Esophagus muscularis mucosa (tissue), 4 donors: ENCODE measurements around the gene GOLGA3. TPM values are rescaled to one million over a fixed set of nuclear protein-coding genes. Genes with fewer than 3 reads are reported as not detected.

Experiments used
- DNase-seq: peaks from one replicate; pipeline ENCODE4 v3.0.0-alpha.2; 2017; ENCODE audit errors: extremely low spot score
- H3K27ac ChIP-seq, 4 donors: fragments of 200-600 bp; sonication (generic); replicated peaks in 1 of 4; 1 replicate in 3 of 4; 2 replicates in 1 of 4; pipeline ENCODE4 v1.5.1; 2016 to 2019; ENCODE audit warnings: mild to moderate bottlenecking in 1 of 4
- H3K27me3 ChIP-seq, 4 donors: fragments of 200-600 bp; sonication (generic); one replicate each; pipeline versions ENCODE4 v1.5.1 to v1.6.0; 2016 to 2019
- H3K36me3 ChIP-seq, 4 donors: fragments of 200-600 bp; sonication (generic); one replicate each; pipeline ENCODE4 v1.5.1; 2016 to 2019
- H3K4me1 ChIP-seq, 4 donors: fragments of 200-600 bp; sonication (generic); one replicate each; pipeline ENCODE4 v1.5.1; 2016 to 2019
- H3K4me3 ChIP-seq, 4 donors: fragments of 200-600 bp; sonication (generic); 1 replicate in 2 of 4; 2 replicates in 2 of 4; pipeline ENCODE4 v1.5.1; 2016 to 2019; ENCODE audit warnings: mild to moderate bottlenecking in 4 of 4, moderate library complexity in 1 of 4
- H3K9me3 ChIP-seq, 4 donors: fragments of 200-600 bp; sonication (generic); 1 replicate in 3 of 4; 2 replicates in 1 of 4; pipeline ENCODE4 v1.5.1; 2016 to 2019
- EP300 ChIP-seq: sonication (generic); formaldehyde crosslinking; IDR thresholded peaks from one replicate; pipeline ENCODE4 v1.6.1; 2017; ENCODE audit warnings: antibody characterized with exemption
- POLR2A ChIP-seq: fragments of 450-650 bp; IDR thresholded peaks from one replicate; pipeline ENCODE4 v1.6.1; 2017; ENCODE audit warnings: antibody characterized with exemption, moderate library complexity, mild to moderate bottlenecking, low read depth
- POLR2AphosphoS5 ChIP-seq, 2 donors: sonication (generic); formaldehyde crosslinking; IDR thresholded peaks; one replicate each; pipeline ENCODE4 v1.6.1; 2017; ENCODE audit warnings: antibody characterized with exemption in 2 of 2
- WGBS: methylation state at CpG from one replicate; pipeline ENCODE4 v1.1.5; 2018; 5-methylcytosine and 5-hydroxymethylcytosine counted together
- intact Hi-C: fragments of 100-400 bp; cut with DNase I; formaldehyde crosslinking; loops from one replicate; pipeline ENCODE4 v1.15.1; 2023
- total RNA-seq, 4 donors: library from RNA; depleted of rRNA; stranded (reverse); fragments of >200 nt; gene quantifications; one replicate each; pipeline versions ENCODE4 v1.1.0 to v1.2.1, GENCODE V29; 2016
- TF ChIP-seq, protein P1 (sequence below), 3 experiments: fragments of 200-600 bp in 2 of 3; fragments of 450-650 bp in 1 of 3; sonication (generic) in 2 of 3; IDR thresholded peaks; one replicate each; pipeline ENCODE4 v1.5.1; 2017 to 2019; ENCODE audit warnings: antibody characterized with exemption in 3 of 3, mild to moderate bottlenecking in 2 of 3, moderate library complexity in 1 of 3

The GOLGA3 gene
- total RNA-seq, 4 donors from 2014 or later: 72.3 to 123 (median 93.4) TPM

DNA sequence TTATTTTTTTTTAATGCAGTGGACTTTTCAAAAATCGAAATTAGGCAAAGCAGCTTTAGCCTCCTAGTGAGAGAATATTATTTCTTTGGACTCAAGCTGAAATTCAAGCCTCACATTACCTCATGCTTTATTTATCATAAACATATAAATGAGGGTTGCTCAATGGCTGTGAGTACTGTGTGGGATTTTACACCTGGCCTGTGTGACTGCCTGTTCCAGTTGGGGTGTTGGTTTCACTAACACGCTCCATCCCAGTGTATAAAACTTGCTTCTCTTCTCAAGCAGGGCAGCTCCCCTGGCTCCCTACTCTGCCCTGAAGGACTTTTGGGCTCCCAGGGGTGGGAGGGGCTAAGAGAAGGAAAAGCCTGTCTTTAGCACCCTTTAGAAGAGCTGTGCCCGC is 82.1 kb downstream of the GOLGA3 start:
- H3K9me3 ChIP-seq: no peaks in the 10 kb centered on the region
- H3K27me3 ChIP-seq: no peaks in the 10 kb centered on the region
- no peaks in the 10 kb centered on the region for H3K4me1 ChIP-seq
- intact Hi-C loops: no loop called here
- no peak for DNase-seq
- H3K4me3 ChIP-seq: no peak overlapping the region
- peaks cover 93 to 100% (median 99%) of the 10 kb centered on the region in 4 donors for H3K36me3 ChIP-seq
- WGBS: 87% methylated on average over 3 of the region's 3 CpGs
- no peak overlapping the region for H3K27ac ChIP-seq
- TF ChIP-seq POLR2A (no peak), EP300 (no peak), POLR2AphosphoS5 (IDR thresholded peaks at IDR 0.05) (no peak)
- TF ChIP-seq, protein P1, sequence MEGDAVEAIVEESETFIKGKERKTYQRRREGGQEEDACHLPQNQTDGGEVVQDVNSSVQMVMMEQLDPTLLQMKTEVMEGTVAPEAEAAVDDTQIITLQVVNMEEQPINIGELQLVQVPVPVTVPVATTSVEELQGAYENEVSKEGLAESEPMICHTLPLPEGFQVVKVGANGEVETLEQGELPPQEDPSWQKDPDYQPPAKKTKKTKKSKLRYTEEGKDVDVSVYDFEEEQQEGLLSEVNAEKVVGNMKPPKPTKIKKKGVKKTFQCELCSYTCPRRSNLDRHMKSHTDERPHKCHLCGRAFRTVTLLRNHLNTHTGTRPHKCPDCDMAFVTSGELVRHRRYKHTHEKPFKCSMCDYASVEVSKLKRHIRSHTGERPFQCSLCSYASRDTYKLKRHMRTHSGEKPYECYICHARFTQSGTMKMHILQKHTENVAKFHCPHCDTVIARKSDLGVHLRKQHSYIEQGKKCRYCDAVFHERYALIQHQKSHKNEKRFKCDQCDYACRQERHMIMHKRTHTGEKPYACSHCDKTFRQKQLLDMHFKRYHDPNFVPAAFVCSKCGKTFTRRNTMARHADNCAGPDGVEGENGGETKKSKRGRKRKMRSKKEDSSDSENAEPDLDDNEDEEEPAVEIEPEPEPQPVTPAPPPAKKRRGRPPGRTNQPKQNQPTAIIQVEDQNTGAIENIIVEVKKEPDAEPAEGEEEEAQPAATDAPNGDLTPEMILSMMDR (IDR thresholded peaks at IDR 0.05): no peak

DNA sequence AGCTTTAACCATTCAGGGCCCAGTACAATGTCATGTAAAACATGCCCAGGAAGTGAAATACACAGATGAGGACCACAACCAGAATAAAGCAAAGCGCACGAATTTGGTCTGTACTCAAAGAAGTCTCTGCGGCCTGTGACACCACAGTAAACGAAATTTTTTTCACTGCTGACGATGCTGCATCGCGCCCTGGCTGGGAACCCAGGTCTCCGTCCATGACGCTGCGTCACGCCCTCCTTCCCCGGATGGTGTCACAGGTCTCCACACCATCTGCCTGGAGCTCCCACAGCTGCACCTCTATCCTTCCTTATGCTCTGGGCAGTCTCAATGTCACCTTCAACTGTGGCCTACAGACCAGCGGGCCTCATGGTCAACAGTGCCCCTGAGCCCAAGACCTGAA is 84.8 kb downstream of the GOLGA3 start:
- intact Hi-C loops: no loop called here
- no peaks in the 10 kb centered on the region for H3K27me3 ChIP-seq
- no peaks in the 10 kb centered on the region for H3K9me3 ChIP-seq
- no peak overlapping the region for H3K27ac ChIP-seq
- 88% methylated on average over 13 of the region's 13 CpGs for WGBS
- H3K4me3 ChIP-seq: no peak overlapping the region
- TF ChIP-seq EP300 (no peak), POLR2AphosphoS5 (IDR thresholded peaks at IDR 0.05) (no peak), POLR2A (no peak)
- TF ChIP-seq, protein P1 (IDR thresholded peaks at IDR 0.05): no peak
- DNase-seq: no peak
- peaks cover 92 to 100% (median 99%) of the 10 kb centered on the region in 4 donors for H3K36me3 ChIP-seq
- peaks cover 0 to 4% (median 0%) of the 10 kb centered on the region in 4 donors for H3K4me1 ChIP-seq

DNA sequence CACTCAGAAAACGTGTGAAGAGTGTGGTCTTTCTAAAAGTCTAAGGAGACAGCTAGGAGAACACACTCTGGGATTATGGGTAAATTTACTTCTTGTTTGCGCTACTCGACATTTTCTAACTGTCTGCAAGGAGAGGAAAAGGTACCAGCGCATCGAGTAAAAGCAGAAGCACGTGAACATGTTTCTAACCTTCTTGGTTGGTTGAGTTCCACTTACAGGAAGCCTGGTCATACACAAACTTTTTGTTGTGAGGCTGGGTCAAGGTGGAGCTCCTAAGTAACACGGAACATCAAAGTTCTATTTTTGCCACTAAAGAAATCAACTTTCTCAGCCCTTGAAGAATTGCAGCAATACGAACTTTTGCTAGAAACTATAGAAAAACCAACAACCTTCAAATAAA is 87.0 kb downstream of the GOLGA3 start:
- DNase-seq: no peak
- TF ChIP-seq POLR2A (no peak), EP300 (no peak), POLR2AphosphoS5 (IDR thresholded peaks at IDR 0.05) (no peak)
- TF ChIP-seq, protein P1 (IDR thresholded peaks at IDR 0.05): no peak
- no peak overlapping the region for H3K4me3 ChIP-seq
- no peaks in the 10 kb centered on the region for H3K9me3 ChIP-seq
- intact Hi-C loops: no loop called here
- H3K27me3 ChIP-seq: no peaks in the 10 kb centered on the region
- peaks cover 87 to 100% (median 99%) of the 10 kb centered on the region in 4 donors for H3K36me3 ChIP-seq
- 84% methylated on average over 8 of the region's 8 CpGs for WGBS
- H3K4me1 ChIP-seq: peaks cover 0 to 4% (median 0%) of the 10 kb centered on the region in 4 donors
- no peak overlapping the region for H3K27ac ChIP-seq

DNA sequence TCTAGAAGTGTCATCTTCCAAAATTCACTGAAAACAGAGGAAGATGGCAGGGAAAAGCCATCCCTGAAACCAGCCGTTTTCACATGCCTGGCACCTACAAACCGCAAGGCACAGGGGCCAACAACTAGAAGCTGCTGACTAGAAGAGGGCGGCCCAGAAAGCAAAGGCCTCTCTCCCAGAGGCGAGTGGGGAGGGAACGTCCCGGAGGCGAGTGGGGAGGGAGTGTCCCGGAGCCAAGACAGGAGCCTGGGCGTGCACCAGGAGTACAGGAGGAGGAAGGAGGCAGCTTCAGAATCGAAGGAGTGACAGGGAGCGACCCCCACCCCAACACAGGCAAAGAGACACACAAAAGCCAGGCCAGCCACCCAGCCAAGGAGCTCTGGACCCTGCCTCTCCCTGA is 88.0 kb downstream of the GOLGA3 start:
- Histone ChIP-seq H3K27me3 (no peaks in the 10 kb centered on the region), H3K4me3 (no peak overlapping the region), H3K27ac (no peak overlapping the region), H3K36me3 (peaks cover 91 to 100% (median 99%) of the 10 kb centered on the region in 4 donors), H3K4me1 (peaks cover 0 to 4% (median 0%) of the 10 kb centered on the region in 4 donors), H3K9me3 (no peaks in the 10 kb centered on the region)
- WGBS: 89% methylated on average over 10 of the region's 11 CpGs
- DNase-seq: no peak
- intact Hi-C loops: no loop called here
- TF ChIP-seq POLR2A: no peak
- TF ChIP-seq, protein P1 (IDR thresholded peaks at IDR 0.05): no peak
- no peak for TF ChIP-seq EP300
- no peak for TF ChIP-seq POLR2AphosphoS5 (IDR thresholded peaks at IDR 0.05)

DNA sequence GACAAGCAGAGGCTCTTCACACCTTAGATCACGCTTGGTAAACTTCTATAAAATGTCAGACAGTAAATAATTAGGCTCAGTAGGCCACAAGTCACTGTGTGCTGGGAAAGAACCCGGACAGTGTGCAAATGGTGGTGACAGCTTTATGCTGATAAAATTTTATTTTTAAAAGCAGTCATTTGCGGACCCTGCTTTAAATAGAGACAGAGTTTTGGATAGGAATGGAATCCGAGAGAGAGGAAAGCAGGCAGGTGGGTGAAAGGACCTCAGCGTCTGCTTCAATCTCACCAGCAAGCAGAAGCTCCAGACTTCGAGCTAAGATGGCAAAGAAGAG is 88.4 kb downstream of the GOLGA3 start:
- H3K27ac ChIP-seq: no peak overlapping the region
- H3K36me3 ChIP-seq: peaks cover 91 to 100% (median 99%) of the 10 kb centered on the region in 4 donors
- H3K9me3 ChIP-seq: no peaks in the 10 kb centered on the region
- intact Hi-C loops: no loop called here
- no peaks in the 10 kb centered on the region for H3K27me3 ChIP-seq
- 88% methylated on average over 6 of the region's 6 CpGs for WGBS
- DNase-seq: no peak
- TF ChIP-seq EP300 (no peak), POLR2A (no peak), POLR2AphosphoS5 (IDR thresholded peaks at IDR 0.05) (no peak)
- TF ChIP-seq, protein P1 (IDR thresholded peaks at IDR 0.05): no peak
- H3K4me3 ChIP-seq: no peak overlapping the region
- H3K4me1 ChIP-seq: peaks cover 0 to 4% (median 0%) of the 10 kb centered on the region in 4 donors
